Activated CD4-positive, alpha-beta T cell treated with anti-CD3 and anti-CD28 coated beads for 1 hour (primary cell): ENCODE data around the gene OOSP4B.
"Not testable (repeated sequence)": the region's sequence is repeated elsewhere in the genome, so short reads cannot be mapped to it uniquely, and the experiment has no call there.

Experiments used
- DNase-seq: peaks from one replicate; pipeline ENCODE4 v3.0.0-alpha.2; 2020

Gene OOSP4B

DNA sequence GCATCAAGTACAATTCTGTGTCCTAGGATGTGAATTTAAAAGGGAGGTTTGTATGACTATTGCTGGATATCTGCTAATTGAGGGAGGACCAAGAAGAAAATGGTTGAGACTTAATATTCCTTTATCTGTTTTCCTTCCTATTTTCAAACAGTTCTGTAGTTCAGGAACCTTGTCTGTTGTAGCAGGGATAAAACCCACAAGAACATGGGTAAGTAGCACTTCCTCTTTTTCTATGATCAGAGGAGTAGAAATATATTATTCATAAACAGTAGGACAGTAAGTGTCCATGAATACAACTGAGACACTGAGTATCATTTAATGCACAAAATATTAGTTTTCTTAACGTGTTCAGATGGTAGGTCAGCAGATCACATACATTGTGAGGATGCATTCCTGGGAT, 47.1 kb downstream of the OOSP4B start:
- DNase-seq, result no peak

DNA sequence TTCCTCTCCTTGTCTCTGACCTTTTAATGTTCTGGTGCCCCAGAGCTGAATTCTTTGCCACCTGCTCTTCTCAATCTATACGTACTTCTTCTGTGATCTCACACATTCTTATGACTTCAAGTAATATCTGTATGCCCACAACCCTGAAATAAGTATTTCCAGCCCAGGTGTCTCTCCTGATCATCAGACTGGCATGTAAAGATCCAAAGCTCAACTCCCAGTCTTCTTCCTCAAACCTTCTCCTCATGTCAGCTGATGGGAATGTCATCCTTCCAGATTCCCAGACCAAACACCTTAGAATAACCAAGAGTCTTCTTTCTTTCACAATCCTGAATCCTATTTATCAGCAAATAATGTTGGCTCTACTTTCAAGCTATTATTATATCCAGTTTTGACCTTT, 48.8 kb downstream of the OOSP4B start:
- DNase-seq, result no peak

DNA sequence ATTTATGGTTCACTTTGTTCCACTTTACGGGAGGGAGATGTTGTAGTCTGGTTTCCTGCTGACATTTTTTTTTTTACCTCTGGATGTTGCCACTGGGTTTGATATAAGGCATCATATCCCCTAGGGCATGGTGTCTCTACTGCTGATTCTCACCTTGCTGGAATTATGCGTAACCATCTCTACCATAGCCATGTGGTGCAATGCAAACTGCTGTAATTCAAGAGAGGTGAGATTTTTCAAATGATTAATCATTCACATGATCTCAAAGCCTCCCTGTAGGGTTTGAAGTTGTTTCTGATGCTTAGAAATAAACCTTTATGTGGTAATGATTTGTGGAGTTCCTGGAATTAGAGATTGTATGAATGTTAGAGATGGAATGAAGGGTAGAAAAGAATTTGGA, 52.5 kb downstream of the OOSP4B start:
- no peak for DNase-seq

- not testable (repeated sequence) for DNase-seq
Observed at GRCh38 chr11:60071644-60072043, 54.7 kb downstream of the OOSP4B start.

GRCh38 chr11:60077216-60077817, 60.3 kb downstream of the OOSP4B start:
- DNase-seq, result no peak

DNA sequence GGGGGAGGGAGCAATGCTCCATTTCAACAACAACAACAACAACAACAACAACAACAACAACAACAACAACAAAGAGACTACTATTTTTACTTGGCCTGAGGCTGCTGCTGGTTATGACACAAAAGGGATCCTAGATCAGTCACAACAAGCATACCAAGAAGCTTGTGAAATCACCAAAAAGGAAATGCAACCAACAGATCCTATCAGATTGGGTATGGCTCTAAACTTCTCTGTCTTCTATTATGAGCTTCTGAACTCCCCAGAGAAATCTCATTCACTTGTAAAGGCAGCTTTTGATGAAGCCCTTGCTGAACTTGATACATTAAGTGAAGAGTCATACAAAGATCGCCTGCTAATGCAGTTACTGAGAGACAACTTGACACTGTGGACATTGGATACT, 61.0 kb downstream of the OOSP4B start:
- DNase-seq, result no peak

DNA sequence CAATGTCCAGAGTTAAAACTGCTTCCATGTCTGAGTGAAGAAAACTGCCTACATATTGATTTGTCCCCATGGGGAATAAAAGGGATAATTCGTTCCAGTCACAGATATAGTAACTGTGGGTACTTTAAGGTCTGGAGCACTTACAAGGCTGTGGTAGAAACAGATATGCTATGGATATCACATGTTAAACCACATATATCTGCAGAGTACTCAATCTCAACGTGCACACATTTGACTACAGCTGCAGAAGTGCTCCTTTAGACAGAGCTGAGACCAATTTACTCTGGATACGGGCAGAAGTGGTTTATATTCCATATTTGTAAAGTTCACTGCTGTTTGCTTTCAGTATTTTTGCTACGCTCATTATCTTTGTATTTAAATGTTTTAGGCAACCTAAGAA, 61.8 kb downstream of the OOSP4B start:
- DNase-seq, result no peak

DNA sequence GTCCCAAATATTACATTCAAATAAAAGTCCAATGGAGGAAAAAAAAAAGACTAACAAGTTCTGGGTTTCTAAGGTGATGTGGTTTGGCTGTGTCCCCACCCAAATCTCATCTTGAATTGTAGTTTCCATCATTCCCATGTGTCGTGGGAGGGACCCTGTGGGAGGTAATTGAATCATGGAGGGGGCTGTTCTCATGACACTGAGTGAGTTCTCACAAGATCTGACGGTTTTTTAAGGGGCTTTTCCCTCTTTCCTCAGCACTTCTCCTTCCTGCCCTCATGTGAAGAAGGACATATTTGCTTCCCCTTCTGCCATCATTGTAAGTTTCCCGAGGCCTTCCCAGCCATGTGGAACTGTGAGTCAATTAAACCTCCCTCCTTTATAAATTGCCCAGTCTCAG, 63.6 kb downstream of the OOSP4B start:
- DNase-seq, result no peak
